Measurements from ENCODE around the gene HIP1R.
A peak's percentile ranks its signal among the peaks of the same experiment; 100 is the strongest.
"Not testable (repeated sequence)": the region's sequence is repeated elsewhere in the genome, so short reads cannot be mapped to it uniquely, and the experiment has no call there.

Gene HIP1R

GRCh38 chr12:122876281-122876680, 41.0 kb downstream of the HIP1R start:
- DNase-seq (ENCODE audit: low read depth) = not testable (repeated sequence)

DNA sequence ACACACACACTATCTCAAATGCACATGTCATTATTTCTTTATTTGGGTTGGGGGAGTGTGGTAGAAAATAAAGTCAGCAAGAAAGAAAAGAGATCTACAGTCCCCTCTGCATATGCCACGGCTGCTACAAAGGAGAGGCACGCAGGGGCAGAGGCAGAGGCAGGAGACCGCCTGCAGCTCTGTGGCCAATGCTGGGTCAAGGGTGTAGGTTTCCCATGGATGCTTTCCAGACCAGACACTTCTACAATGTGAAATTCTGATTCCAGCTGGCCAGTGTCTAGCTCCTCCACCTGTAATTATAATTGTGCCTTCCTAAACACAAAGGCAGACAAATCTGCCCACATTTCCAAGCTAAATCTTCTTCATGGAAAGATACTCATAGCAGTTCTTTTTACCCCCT, 41.5 kb downstream of the HIP1R start:
- no peak for DNase-seq (ENCODE audit: low read depth)

DNA sequence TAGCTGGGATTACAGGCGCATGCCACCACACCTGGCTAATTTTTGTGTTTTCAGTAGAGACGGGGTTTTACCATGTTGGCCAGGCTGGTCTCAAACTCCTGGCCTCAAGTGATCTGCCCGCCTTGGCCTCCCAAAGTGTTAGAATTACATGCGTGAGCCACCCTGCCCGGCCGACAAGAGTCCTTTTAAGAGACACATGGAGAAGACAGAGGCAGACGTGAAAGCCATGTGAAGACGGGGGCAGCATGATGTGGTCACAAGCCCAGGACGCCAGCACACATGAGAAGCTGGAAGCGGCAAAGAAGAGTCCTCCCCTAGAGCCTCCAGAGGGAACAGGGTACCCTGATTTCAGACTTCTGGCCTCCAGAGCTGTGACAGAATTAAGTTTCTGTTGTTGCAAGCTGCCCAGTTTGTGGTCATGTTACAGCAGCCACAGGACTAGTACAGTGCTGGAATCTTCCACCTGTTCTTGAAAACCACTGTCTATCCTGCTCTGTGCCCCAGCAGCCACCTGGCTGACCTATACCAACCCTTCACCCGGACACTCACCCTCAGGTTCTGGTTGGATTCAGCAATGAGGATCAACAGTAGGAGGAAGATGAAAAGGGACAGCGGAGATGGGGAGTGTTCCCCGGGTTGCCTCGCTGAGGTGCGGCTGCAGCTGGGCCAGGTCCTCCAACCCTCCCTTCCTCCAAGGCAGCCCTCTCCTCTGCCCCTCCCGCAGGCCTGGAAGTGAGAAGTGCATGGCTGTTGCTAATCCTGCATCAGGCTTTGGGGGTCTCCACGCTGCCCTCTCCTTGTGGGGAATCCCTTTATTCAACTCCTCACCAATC, 43.7 kb downstream of the HIP1R start:
- no peak for DNase-seq (ENCODE audit: low read depth)

DNA sequence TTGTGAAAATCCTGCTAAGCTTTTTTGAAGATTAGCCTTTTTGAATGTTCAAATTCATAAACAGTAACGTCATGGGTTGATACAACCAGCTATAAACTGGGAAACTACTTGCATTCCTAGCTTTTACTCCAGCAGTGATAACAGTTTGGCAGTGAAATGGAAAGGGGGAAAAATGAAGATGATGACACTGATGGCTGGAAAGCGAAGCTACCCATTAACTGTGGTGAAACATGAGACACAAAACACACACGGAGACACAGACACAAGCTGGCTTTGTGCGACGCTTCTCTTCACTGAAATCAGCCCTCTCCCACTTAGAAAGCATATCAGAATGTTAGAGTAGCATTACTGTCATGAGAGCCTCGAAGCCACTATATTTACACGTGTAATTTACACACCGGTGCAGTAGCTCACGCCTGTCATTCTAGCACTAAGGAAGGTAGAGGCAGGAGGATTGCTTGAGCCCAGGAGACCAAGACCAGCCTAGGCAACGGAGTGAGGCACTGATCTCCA, 45.0 kb downstream of the HIP1R start:
- no peak for DNase-seq (ENCODE audit: low read depth)

- DNase-seq (ENCODE audit: low read depth) = no peak
Observed at GRCh38 chr12:122880668-122881067, 45.4 kb downstream of the HIP1R start.

GRCh38 chr12:122882908-122883558, 47.8 kb downstream of the HIP1R start:
- DNase-seq (ENCODE audit: low read depth) = peak; percentile 69

GRCh38 chr12:122884091-122884826, 49.0 kb downstream of the HIP1R start:
- no peak for DNase-seq (ENCODE audit: low read depth)

GRCh38 chr12:122884860-122885259, 49.6 kb downstream of the HIP1R start:
- DNase-seq (ENCODE audit: low read depth) = no peak

GRCh38 chr12:122886161-122886560, 50.9 kb downstream of the HIP1R start:
- DNase-seq (ENCODE audit: low read depth) = no peak

GRCh38 chr12:122886851-122887818, 51.9 kb downstream of the HIP1R start:
- DNase-seq (ENCODE audit: low read depth) = no peak

DNA sequence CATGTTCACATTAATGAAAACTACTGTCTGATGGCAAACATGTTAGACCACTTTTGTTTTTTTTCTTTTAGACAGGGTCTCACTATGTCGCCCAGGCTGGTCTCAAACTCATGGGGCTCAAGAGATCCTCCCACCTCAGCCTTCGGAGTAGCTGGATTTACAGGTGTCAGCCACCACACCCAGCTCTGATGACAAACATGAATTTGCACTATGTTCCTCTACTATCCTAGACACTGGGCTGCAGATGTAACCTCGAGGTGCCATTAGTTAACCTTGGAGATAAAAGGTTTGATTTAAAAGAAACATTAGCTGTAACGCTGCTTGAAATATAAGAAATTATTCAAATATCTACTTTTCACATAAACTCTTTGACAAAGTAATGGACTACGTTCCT, 52.6 kb downstream of the HIP1R start:
- no peak for DNase-seq (ENCODE audit: low read depth)

- DNase-seq (ENCODE audit: low read depth) = no peak
Observed at GRCh38 chr12:122888232-122888752, 53.0 kb downstream of the HIP1R start.

DNA sequence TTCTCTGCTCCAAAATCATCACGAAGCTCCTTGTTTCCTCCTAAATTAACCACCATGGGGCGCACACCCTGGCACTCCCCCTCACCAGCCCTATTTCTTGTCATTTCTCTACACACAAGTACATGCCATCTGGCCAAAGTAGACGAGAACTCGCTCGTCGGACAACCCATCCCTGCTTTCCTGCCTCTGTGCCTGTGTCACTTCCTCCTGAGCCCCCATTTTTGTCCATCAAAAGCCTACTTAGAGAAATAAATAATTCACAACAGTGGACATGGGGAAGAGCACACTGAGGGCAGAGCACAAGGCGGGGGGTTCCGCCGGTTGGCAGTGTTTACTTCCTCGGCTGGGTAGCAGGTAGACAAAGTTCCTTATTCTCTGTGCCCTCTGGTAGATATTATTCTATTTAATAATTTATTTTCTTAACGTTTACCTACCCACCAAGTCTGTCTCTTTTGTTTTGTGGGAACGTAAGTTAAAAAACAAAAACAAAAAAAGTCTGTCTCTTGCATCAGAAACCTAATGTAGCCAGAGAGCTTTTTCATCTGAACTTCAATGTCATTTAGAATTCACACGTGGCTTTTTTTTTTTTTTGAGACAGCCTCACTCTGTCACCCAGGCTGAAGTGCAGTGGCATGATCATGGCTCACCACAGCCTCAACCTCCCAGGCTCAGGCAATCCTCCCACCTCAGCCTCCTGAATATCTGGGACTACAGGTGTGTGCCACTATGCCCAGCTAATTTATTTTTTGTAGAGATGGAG, 54.7 kb downstream of the HIP1R start:
- no peak for DNase-seq (ENCODE audit: low read depth)

DNA sequence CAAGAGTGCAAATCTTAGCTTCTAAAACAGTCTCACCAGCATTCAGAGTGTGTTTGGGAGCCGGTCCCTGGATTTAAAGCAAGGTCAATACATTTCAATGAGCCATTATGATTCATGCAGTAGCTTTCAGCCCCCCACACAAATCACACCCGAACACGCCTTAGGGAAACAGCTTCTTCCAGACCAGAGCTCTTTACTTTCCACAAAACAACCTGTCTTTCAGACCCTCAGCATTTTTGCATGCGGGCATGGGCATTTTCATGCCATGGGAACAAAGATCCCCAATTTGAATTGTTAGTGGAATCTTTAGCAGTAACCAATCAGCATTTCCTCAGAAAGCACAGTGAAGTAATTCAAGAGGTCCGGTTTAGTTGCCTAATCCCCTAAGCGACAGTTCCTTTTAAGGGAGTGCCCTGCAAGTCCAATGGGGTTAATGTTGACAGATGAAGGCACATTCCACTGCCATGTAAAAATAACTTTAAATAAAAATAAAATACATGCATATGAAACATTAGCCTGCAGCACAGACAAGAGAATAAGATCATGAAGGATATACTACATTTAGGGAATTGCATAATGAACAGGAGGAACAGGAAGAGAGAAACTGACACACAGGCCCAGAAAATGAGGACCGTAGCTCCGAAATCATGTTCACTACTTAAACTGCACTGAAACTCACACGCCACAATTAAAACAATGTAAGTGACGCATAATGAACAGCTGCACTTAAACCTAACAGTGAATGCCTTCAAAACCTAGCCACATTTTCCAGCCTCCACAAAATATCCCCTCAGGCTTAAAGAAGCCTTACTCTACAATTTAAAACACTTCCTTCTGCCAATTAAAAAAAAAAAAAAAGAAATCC, 56.6 kb downstream of the HIP1R start:
- DNase-seq (ENCODE audit: low read depth) = no peak

GRCh38 chr12:122892724-122893123, 57.5 kb downstream of the HIP1R start:
- DNase-seq (ENCODE audit: low read depth) = not testable (repeated sequence)

DNA sequence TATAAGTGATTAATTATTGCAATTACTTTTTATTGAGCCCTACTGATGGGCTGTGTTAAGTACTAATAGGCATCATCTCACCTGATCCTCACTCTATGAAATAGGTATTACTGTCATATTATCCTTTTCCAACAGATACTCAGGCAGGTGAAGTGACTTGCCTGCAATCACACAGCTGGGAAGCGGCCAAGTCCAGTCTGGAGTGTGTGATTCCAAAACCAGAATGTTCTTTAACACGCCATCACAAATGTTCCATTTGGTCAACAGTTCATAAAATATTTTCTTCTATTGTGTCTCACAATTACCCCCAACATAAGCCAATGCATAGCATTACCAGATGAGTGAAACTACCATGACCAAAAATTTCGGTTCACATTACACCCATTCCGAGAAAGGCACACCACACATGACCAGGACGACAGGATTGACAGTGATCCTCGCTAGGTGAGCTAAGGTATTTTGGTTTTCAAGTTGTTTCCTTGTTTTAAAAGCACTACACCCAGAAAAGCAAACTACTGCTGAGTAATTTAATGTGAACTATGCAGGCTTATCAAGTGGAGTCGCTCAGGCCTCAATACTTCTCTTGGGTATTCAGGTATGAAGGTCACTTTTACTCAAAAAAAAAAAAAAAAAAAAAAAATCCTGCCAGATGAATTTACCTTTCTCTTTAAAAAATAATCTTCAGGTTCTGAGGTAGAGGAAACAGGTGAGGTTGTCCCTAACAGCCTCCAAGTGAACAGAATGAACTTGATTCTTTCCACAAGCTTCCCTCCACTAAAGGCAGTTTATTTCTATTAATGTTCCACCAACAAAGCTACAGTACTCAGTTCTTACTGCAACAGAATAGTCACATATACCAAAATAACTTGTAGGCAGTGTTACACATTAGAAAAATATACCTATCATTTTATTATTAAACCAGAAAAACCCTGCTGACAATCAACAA, 58.2 kb downstream of the HIP1R start:
- DNase-seq (ENCODE audit: low read depth) = no peak

GRCh38 chr12:122894193-122895121, 59.2 kb downstream of the HIP1R start:
- DNase-seq (ENCODE audit: low read depth) = no peak
